IMR-90 (cell line): ENCODE results near the gene KL. TPM values are rescaled to one million over a fixed set of nuclear protein-coding genes. Genes with fewer than 3 reads are reported as not detected.

ENCODE experiments used
- ATAC-seq: fragments of 200-7000 bp; cut with Tn5 transposase; 2 replicates; pipeline ENCODE4 v1.9.1; 2020; ENCODE audit warnings: low read depth, mild to moderate bottlenecking, moderate library complexity
- BruUV-seq: library from RNA; stranded (reverse); fragments of 400-500 nt; replicated peaks from 2 replicates; lab custom pipeline; 2021; lab: Mats Ljungman, UMichigan
- CTCF ChIA-PET: fragments of 300-600 bp; formaldehyde crosslinking; extraction: SDS; loops from one replicate; lab custom pipeline; 2021; ENCODE audit warnings: antibody characterized with exemption; lab: Yijun Ruan, JAX
- POLR2A ChIA-PET: fragments of 300-600 bp; sonication (Branson Sonifier 250); formaldehyde crosslinking; loops from one replicate; lab custom pipeline; 2022; ENCODE audit warnings: antibody characterized with exemption; ENCODE audit not compliant: unreplicated experiment; lab: Charles Lee
- DNase-seq: peaks from one replicate; pipeline ENCODE4 v3.0.0; 2013
- H2AFZ ChIP-seq: replicated peaks from 2 replicates; pipeline ENCODE3; 2013; ENCODE audit warnings: low read length, mild to moderate bottlenecking; ENCODE audit not compliant: poor library complexity
- H2AK5ac ChIP-seq: 2 replicates; pipeline ENCODE4 v1.6.1; 2013; ENCODE audit warnings: low read depth, low read length, inconsistent platforms
- H2AK9ac ChIP-seq: replicated peaks from 2 replicates; pipeline ENCODE3; 2013; ENCODE audit warnings: mild to moderate bottlenecking, low read depth, low read length, moderate library complexity; ENCODE audit not compliant: poor library complexity
- H2BK120ac ChIP-seq: 2 replicates; pipeline ENCODE4 v1.6.1; 2013; ENCODE audit warnings: low read depth, low read length, inconsistent platforms
- H2BK15ac ChIP-seq: 3 replicates; pipeline ENCODE4 v1.6.1; 2013; ENCODE audit warnings: low read depth, low read length, inconsistent platforms
- H2BK20ac ChIP-seq: 2 replicates; pipeline ENCODE4 v1.6.1; 2013; ENCODE audit warnings: low read depth, mild to moderate bottlenecking, inconsistent platforms, low read length, moderate library complexity
- H2BK5ac ChIP-seq: 2 replicates; pipeline ENCODE4 v1.6.1; 2013; ENCODE audit warnings: mild to moderate bottlenecking, low read depth, low read length, inconsistent platforms; ENCODE audit not compliant: poor library complexity, severe bottlenecking
- H3K14ac ChIP-seq: replicated peaks from 2 replicates; pipeline ENCODE4 v1.6.1; 2013; ENCODE audit warnings: low read depth, low read length, inconsistent platforms
- H3K18ac ChIP-seq: 2 replicates; pipeline ENCODE4 v1.6.1; 2013; ENCODE audit warnings: low read depth, low read length, control low read depth
- H3K23ac ChIP-seq: 2 replicates; pipeline ENCODE4 v1.6.1; 2013; ENCODE audit warnings: low read depth, low read length, inconsistent platforms
- H3K27ac ChIP-seq: 2 replicates; pipeline ENCODE4 v1.5.1; 2013; ENCODE audit warnings: mild to moderate bottlenecking, control low read depth, low read length; ENCODE audit not compliant: insufficient read depth
- H3K27me3 ChIP-seq: 2 replicates; pipeline ENCODE4 v1.6.1; 2013; ENCODE audit warnings: low read length; ENCODE audit not compliant: control insufficient read depth, insufficient read depth
- H3K36me3 ChIP-seq: 2 replicates; pipeline ENCODE4 v1.6.1; 2013; ENCODE audit warnings: low read length, mixed read lengths; ENCODE audit not compliant: control insufficient read depth, insufficient read depth
- H3K4ac ChIP-seq: 2 replicates; pipeline ENCODE4 v1.6.1; 2013; ENCODE audit warnings: low read depth, low read length, inconsistent platforms
- H3K4me1 ChIP-seq: 2 replicates; pipeline ENCODE4 v1.6.1; 2013; ENCODE audit warnings: low read length, mixed read lengths; ENCODE audit not compliant: control insufficient read depth, insufficient read depth
- H3K4me2 ChIP-seq: 2 replicates; pipeline ENCODE4 v1.6.1; 2013; ENCODE audit warnings: low read depth, mild to moderate bottlenecking, control low read depth, low read length, moderate library complexity
- H3K4me3 ChIP-seq: 2 replicates; pipeline ENCODE4 v1.5.1; 2013; ENCODE audit warnings: low read depth, mild to moderate bottlenecking, control low read depth, low read length, moderate library complexity; ENCODE audit not compliant: insufficient read depth
- H3K56ac ChIP-seq: 2 replicates; pipeline ENCODE4 v1.6.1; 2013; ENCODE audit warnings: low read length, inconsistent platforms; ENCODE audit not compliant: insufficient read depth; ENCODE audit errors: extremely low read depth
- H3K79me1 ChIP-seq, 2 experiments: 2 replicates each; pipeline ENCODE4 v1.6.1; 2013; ENCODE audit warnings: low read length in 2 of 2, inconsistent platforms in 1 of 2, low read depth in 1 of 2
- H3K9ac ChIP-seq: 2 replicates; pipeline ENCODE4 v1.6.1; 2013; ENCODE audit warnings: low read depth, low read length, control low read depth
- H3K9me1 ChIP-seq: 2 replicates; pipeline ENCODE4 v1.6.1; 2013; ENCODE audit warnings: low read length, inconsistent platforms; ENCODE audit not compliant: insufficient read depth
- H3K9me3 ChIP-seq: 2 replicates; pipeline ENCODE4 v1.6.1; 2013; ENCODE audit warnings: low read length; ENCODE audit not compliant: control insufficient read depth, insufficient read depth
- H4K20me1 ChIP-seq: 2 replicates; pipeline ENCODE4 v1.6.1; 2013; ENCODE audit warnings: low read length, inconsistent platforms; ENCODE audit not compliant: insufficient read depth
- H4K5ac ChIP-seq: 2 replicates; pipeline ENCODE4 v1.6.1; 2013; ENCODE audit warnings: mild to moderate bottlenecking, low read depth, low read length, control low read depth
- H4K8ac ChIP-seq, 2 experiments: 2 replicates each; pipeline ENCODE4 v1.6.1; 2013; ENCODE audit warnings: low read depth in 2 of 2, low read length in 2 of 2, control low read depth in 1 of 2, inconsistent platforms in 1 of 2
- H4K91ac ChIP-seq: 2 replicates; pipeline ENCODE4 v1.6.1; 2013; ENCODE audit warnings: low read depth, low read length, inconsistent platforms; ENCODE audit not compliant: insufficient read depth
- MAZ ChIP-seq: IDR thresholded peaks from 2 replicates; pipeline ENCODE4 v1.6.1; 2012; ENCODE audit warnings: low read depth, mild to moderate bottlenecking, low read length, improper control_type of control experiment, moderate library complexity, borderline replicate concordance
- WGBS, 2 experiments: methylation state at CpG; one replicate each; pipeline versions ENCODE4 v1.1.5 to v1.1.7; 2013; ENCODE audit warnings: missing lambda C conversion rate in 2 of 2; ENCODE audit not compliant: insufficient read length in 1 of 2; ENCODE audit errors: extremely low coverage in 2 of 2; 5-methylcytosine and 5-hydroxymethylcytosine counted together
- dilution Hi-C: fragments of 300-500 bp; cut with HindIII; formaldehyde crosslinking; loops from one replicate; pipeline ENCODE4 v1.14.3; 2018; ENCODE audit warnings: low sequenced_read_pairs; ENCODE audit not compliant: unreplicated experiment
- in situ Hi-C: fragments of 300-500 bp; cut with MboI; formaldehyde crosslinking; loops from 3 replicates; pipeline ENCODE4 v1.14.3; 2019; ENCODE audit warnings: low sequenced_read_pairs, inconsistent platforms, mixed read lengths
- intact Hi-C: fragments of 100-400 bp; cut with micrococcal nuclease; formaldehyde crosslinking; loops from 2 replicates; pipeline ENCODE4 v1.10.0; 2022
- polyA plus RNA-seq, 3 experiments: library from polyadenylated mRNA; depleted of rRNA; stranded (reverse); fragments of >200 nt; gene quantifications; 2 replicates each; pipeline ENCODE4 v1.2.3, GENCODE V29; 2012; ENCODE audit warnings: low replicate concordance in 1 of 3
- total RNA-seq: library from RNA; depleted of rRNA; stranded (reverse); fragments of >200 nt; gene quantifications from 2 replicates; pipeline ENCODE4 v1.2.3, GENCODE V29; 2012

The KL gene
- total and polyA plus RNA-seq, 2 of the 4 experiments (the other 2 are of a cell fraction): not detected

DNA sequence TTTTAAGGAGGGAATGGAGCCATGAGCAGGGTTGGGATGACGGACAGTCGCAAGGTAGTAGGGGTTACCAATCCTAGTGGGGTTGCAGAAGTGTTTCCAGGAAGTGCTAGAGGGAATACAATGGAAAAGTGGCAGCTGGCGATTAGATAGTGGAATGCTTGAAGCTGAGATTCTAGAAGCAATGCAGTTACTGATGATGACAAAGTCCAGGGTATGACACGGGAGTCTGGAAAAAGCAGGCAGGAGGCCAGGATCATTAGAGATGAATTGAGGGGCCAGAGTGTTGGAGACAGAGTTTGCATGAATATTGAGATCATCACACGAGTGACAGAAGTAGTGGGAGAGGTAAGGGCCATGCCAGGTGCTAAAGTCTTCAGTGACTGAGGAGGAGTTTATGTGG lies 17.3 kb upstream of the KL start:
- H2BK20ac ChIP-seq: no peak overlapping the region
- no peak overlapping the region for H2AK5ac ChIP-seq
- H3K56ac ChIP-seq: no peak overlapping the region
- in situ Hi-C loops (no loop called here), dilution Hi-C loops (no loop called here), intact Hi-C loops (no loop called here)
- H3K36me3 ChIP-seq: no peaks in the 10 kb centered on the region
- H4K5ac ChIP-seq: no peak overlapping the region
- POLR2A ChIA-PET: no interaction called here
- DNase-seq (no peak), ATAC-seq (no peak)
- no peak overlapping the region for H3K4me3 ChIP-seq
- H4K20me1 ChIP-seq: no peaks in the 10 kb centered on the region
- BruUV-seq: no TSS peak
- peaks cover 4% of the 10 kb centered on the region for H3K27me3 ChIP-seq
- CTCF ChIA-PET: no interaction called here
- no peak overlapping the region for H3K23ac ChIP-seq
- H2BK15ac ChIP-seq: no peak overlapping the region
- no peak overlapping the region for H2BK120ac ChIP-seq
- no peak for TF ChIP-seq MAZ
- H3K27ac ChIP-seq: no peak overlapping the region
- H3K4ac ChIP-seq: no peak overlapping the region
- no peak overlapping the region for H4K91ac ChIP-seq
- no peak overlapping the region for H3K9ac ChIP-seq
- H3K9me1 ChIP-seq: no peaks in the 10 kb centered on the region
- no peak overlapping the region for H3K4me2 ChIP-seq
- H2BK5ac ChIP-seq: no peak overlapping the region
- no peak overlapping the region for H3K18ac ChIP-seq
- no peaks in the 10 kb centered on the region for H3K79me1 ChIP-seq
- no peaks in the 10 kb centered on the region for H3K4me1 ChIP-seq
- no peaks in the 10 kb centered on the region for H3K9me3 ChIP-seq
- H2AFZ ChIP-seq: no peak overlapping the region
- 82% methylated on average over 5 of the region's 5 CpGs; no CpG with 5 or more reads in 1 of the 2 experiments for WGBS, 2 experiments
- no peak overlapping the region for H3K14ac ChIP-seq
- no peak overlapping the region for H2AK9ac ChIP-seq
- H4K8ac ChIP-seq: no peak overlapping the region
